Measurements from ENCODE around the gene SLX9.

SLX9 gene

GRCh38 chr21:45011426-45011825 is 71.6 kb downstream of the SLX9 start:
- no peak overlapping the region for H3K9ac ChIP-seq (ENCODE audit: low read depth, low read length)
- H3K4me1 ChIP-seq (ENCODE audit: insufficient read depth, low read length), result peaks cover 3% of the 10 kb centered on the region; the same call in 1 of the 2 replicates
- no peaks in the 10 kb centered on the region for H3K36me3 ChIP-seq (ENCODE audit: insufficient read depth, low read length)
- H3K9me3 ChIP-seq (ENCODE audit: control insufficient read depth, insufficient read depth, low read length), result 0 out of 2 replicates have a peak, but pooled peaks cover 6% of the 10 kb centered on the region

GRCh38 chr21:45011911-45012661 is 72.3 kb downstream of the SLX9 start:
- Histone ChIP-seq H3K9me3 (ENCODE audit: control insufficient read depth, insufficient read depth, low read length) (0 out of 2 replicates have a peak, but pooled peaks cover 6% of the 10 kb centered on the region), H3K4me1 (ENCODE audit: insufficient read depth, low read length) (peaks cover 3% of the 10 kb centered on the region; the same call in 1 of the 2 replicates), H3K9ac (ENCODE audit: low read depth, low read length) (peak overlapping the region; percentile 19), H3K36me3 (ENCODE audit: insufficient read depth, low read length) (no peaks in the 10 kb centered on the region)

- Histone ChIP-seq H3K9me3 (ENCODE audit: control insufficient read depth, insufficient read depth, low read length) (0 out of 2 replicates have a peak, but pooled peaks cover 6% of the 10 kb centered on the region), H3K4me1 (ENCODE audit: insufficient read depth, low read length) (peaks cover 3% of the 10 kb centered on the region; the same call in 1 of the 2 replicates), H3K36me3 (ENCODE audit: insufficient read depth, low read length) (no peaks in the 10 kb centered on the region), H3K9ac (ENCODE audit: low read depth, low read length) (peak overlapping the region; percentile 19)
These were observed 72.9 kb downstream of the SLX9 start for GRCh38 chr21:45012662-45013259.

GRCh38 chr21:45013260-45013841 is 73.5 kb downstream of the SLX9 start:
- H3K9me3 ChIP-seq (ENCODE audit: control insufficient read depth, insufficient read depth, low read length), result 0 out of 2 replicates have a peak, but pooled peaks cover 5% of the 10 kb centered on the region
- H3K36me3 ChIP-seq (ENCODE audit: insufficient read depth, low read length), result no peaks in the 10 kb centered on the region
- no peak overlapping the region for H3K9ac ChIP-seq (ENCODE audit: low read depth, low read length)
- H3K4me1 ChIP-seq (ENCODE audit: insufficient read depth, low read length), result peaks cover 3% of the 10 kb centered on the region; the same call in 1 of the 2 replicates

DNA sequence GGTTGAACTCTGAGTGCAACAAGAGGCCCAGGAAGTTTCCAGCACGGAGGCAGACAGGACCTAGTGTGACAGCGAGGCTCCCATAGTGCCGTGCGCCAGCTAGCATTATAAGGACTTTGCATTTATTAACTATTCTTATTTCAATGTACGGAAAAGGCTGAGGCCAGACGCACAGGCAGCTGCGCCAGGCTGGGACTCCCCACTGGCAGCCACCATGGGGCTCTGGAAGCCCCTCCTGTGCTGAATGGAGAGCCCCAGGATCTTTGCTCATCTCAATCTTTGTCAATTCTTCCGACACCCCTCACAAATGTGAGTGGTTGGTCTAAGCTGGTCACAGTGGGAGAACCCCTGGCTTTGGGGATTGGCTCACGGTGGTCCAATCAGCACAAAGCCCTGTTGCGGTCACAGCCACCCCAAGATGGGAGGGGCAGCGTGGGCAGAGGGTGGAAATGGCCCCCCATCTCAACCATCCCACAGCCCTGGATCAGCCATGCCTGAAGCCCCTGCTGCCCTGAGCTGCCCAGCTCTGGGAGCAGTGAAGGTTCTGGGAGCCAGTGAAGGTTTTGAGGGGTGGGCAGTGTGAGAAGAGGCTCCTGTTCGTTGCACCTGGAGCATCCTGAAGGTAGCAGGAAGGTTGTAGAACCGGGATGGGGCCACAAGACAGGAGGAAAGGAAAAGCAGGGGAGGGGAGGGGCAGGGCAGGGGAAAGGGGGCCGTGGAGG is 75.1 kb downstream of the SLX9 start:
- no peaks in the 10 kb centered on the region for H3K36me3 ChIP-seq (ENCODE audit: insufficient read depth, low read length)
- H3K9ac ChIP-seq (ENCODE audit: low read depth, low read length), result no peak overlapping the region
- H3K4me1 ChIP-seq (ENCODE audit: insufficient read depth, low read length), result peaks cover 3% of the 10 kb centered on the region; the same call in 1 of the 2 replicates
- no peaks in the 10 kb centered on the region for H3K9me3 ChIP-seq (ENCODE audit: control insufficient read depth, insufficient read depth, low read length)

DNA sequence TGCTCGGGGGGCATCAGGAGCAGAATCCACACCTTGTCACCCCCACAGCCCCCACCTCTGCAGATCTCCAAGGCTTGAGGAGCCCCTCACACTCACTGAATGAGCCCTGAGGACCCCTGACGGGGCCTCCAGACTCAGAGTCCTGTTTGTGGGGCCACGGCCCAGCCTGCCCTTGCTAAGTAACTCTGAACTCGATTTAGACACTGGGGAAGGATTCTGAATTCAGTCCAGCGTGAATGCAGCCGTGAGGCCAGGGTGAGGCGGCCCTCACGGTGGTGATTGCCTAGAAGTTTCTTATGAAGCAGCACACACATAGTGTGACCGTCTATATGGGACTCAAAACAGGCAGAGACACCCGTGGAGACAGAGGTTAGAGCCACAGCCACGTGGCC is 75.6 kb downstream of the SLX9 start:
- no peaks in the 10 kb centered on the region for H3K9me3 ChIP-seq (ENCODE audit: control insufficient read depth, insufficient read depth, low read length)
- H3K4me1 ChIP-seq (ENCODE audit: insufficient read depth, low read length), result peaks cover 3% of the 10 kb centered on the region; the same call in 1 of the 2 replicates
- H3K9ac ChIP-seq (ENCODE audit: low read depth, low read length), result no peak overlapping the region
- no peaks in the 10 kb centered on the region for H3K36me3 ChIP-seq (ENCODE audit: insufficient read depth, low read length)

GRCh38 chr21:45016031-45016405 is 76.2 kb downstream of the SLX9 start:
- H3K9ac ChIP-seq (ENCODE audit: low read depth, low read length), result no peak overlapping the region
- peaks cover 3% of the 10 kb centered on the region; the same call in 1 of the 2 replicates for H3K4me1 ChIP-seq (ENCODE audit: insufficient read depth, low read length)
- H3K36me3 ChIP-seq (ENCODE audit: insufficient read depth, low read length), result no peaks in the 10 kb centered on the region
- no peaks in the 10 kb centered on the region for H3K9me3 ChIP-seq (ENCODE audit: control insufficient read depth, insufficient read depth, low read length)

GRCh38 chr21:45016406-45017038 is 76.7 kb downstream of the SLX9 start:
- Histone ChIP-seq H3K9ac (ENCODE audit: low read depth, low read length) (no peak overlapping the region), H3K4me1 (ENCODE audit: insufficient read depth, low read length) (peaks cover 3% of the 10 kb centered on the region; the same call in 1 of the 2 replicates), H3K36me3 (ENCODE audit: insufficient read depth, low read length) (no peaks in the 10 kb centered on the region), H3K9me3 (ENCODE audit: control insufficient read depth, insufficient read depth, low read length) (no peaks in the 10 kb centered on the region)

GRCh38 chr21:45017039-45017960 is 77.5 kb downstream of the SLX9 start:
- no peaks in the 10 kb centered on the region; the same call in 1 of the 2 replicates for H3K4me1 ChIP-seq (ENCODE audit: insufficient read depth, low read length)
- no peaks in the 10 kb centered on the region for H3K9me3 ChIP-seq (ENCODE audit: control insufficient read depth, insufficient read depth, low read length)
- no peak overlapping the region for H3K9ac ChIP-seq (ENCODE audit: low read depth, low read length)
- no peaks in the 10 kb centered on the region for H3K36me3 ChIP-seq (ENCODE audit: insufficient read depth, low read length)

DNA sequence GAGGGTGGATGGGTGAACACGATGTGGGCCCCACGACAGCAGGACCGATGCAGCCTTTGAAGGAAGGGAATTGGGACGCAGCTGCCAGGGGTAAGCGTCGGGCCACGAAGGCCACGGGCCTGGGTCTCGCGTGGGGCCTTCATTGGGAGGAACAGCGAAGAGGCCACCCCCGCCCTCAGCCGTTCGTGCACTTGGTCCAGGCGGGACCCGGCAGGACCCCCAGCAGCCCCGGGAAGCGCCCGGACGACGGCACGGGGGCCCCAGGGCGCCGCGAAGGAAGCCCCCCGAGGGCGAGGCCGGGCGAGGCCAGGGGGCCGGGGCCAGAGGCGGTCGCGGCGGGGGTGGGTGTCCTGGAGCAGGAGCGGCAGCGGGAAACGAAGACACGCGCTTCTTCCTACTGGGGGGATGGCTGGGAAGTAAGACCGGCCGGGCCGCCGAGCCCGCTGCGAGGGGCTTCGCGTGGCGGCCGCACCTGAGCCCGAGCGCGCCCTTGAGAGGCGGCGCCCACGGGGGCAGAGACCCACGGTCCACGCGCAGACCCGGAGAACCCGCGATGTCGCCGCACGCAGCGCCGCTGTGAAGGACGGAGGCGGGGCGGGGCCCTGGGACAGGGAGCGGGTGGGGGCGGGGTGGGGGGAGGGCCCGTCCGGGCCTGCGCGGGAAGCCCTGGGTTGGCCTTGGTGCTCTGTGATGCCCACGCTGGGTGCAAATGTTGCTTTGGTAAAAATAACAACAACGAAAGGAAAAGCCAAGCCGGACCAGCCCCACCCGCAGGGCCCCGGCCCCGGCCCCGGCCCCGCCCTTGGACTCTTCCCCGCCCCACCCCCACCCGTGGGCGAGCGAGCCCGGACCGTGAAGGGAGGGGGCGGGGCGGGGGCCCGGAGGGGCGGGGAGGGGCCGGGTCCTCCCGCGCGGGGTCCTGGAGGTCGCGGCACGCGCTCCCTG is 78.6 kb downstream of the SLX9 start:
- Histone ChIP-seq H3K9ac (ENCODE audit: low read depth, low read length) (peak overlapping the region; percentile 31; the same call in 1 of the 2 replicates), H3K9me3 (ENCODE audit: control insufficient read depth, insufficient read depth, low read length) (no peaks in the 10 kb centered on the region), H3K36me3 (ENCODE audit: insufficient read depth, low read length) (no peaks in the 10 kb centered on the region), H3K4me1 (ENCODE audit: insufficient read depth, low read length) (no peaks in the 10 kb centered on the region; the same call in 1 of the 2 replicates)

GRCh38 chr21:45019076-45019886 is 79.5 kb downstream of the SLX9 start:
- Histone ChIP-seq H3K9me3 (ENCODE audit: control insufficient read depth, insufficient read depth, low read length) (no peaks in the 10 kb centered on the region), H3K4me1 (ENCODE audit: insufficient read depth, low read length) (no peaks in the 10 kb centered on the region), H3K9ac (ENCODE audit: low read depth, low read length) (peak overlapping the region; percentile 26; the same call in 1 of the 2 replicates)

More at GRCh38 chr21:45019076-45019886, 79.5 kb downstream of the SLX9 start:
- no peaks in the 10 kb centered on the region for H3K36me3 ChIP-seq (ENCODE audit: insufficient read depth, low read length)

Data from ES-I3 (cell line).